K562 (cell line): ENCODE measurements around the gene PCDH9. TPM values are rescaled to one million over a fixed set of nuclear protein-coding genes. Genes with fewer than 3 reads are reported as not detected.

Experiments
- ATAC-seq: fragments of 200-7000 bp; cut with Tn5 transposase; 3 replicates; pipeline ENCODE4 v1.9.1; 2020; ENCODE audit warnings: moderate library complexity
- BruUV-seq: library from RNA; stranded (reverse); fragments of 400-500 nt; replicated peaks from 2 replicates; lab custom pipeline; 2021; lab: Mats Ljungman, UMichigan
- CTCF ChIA-PET: fragments of 300-600 bp; formaldehyde crosslinking; extraction: SDS; loops from one replicate; lab custom pipeline; 2021; ENCODE audit warnings: low intra/inter-chr PET ratio; lab: Yijun Ruan, JAX
- POLR2A ChIA-PET: fragments of 300-600, 350-650 bp; sonication (Branson Sonifier 250); formaldehyde crosslinking; extraction: SDS; loops from one replicate; lab custom pipeline; 2021; ENCODE audit warnings: antibody characterized with exemption, inconsistent platforms; lab: Yijun Ruan, JAX
- DNase-seq, 4 experiments: peaks; one replicate each; pipeline versions ENCODE4 v3.0.0 to v3.0.0-alpha.2; 2011 to 2018; ENCODE audit warnings: low spot score in 3 of 4, mixed read lengths in 3 of 4; ENCODE audit errors: extremely low read depth in 1 of 4
- FAIRE-seq: peaks from 2 replicates; lab custom pipeline; 2011; peaks lifted over from hg19 to GRCh38; lab: Jason Lieb, UNC
- H2AFZ ChIP-seq: 2 replicates; pipeline ENCODE4 v1.6.0; 2011; ENCODE audit warnings: low read depth, low read length, control low read depth, inconsistent platforms
- H3K27ac ChIP-seq: fragments of 200-600 bp; 3 replicates; pipeline ENCODE4 v1.8.0; 2011; ENCODE audit warnings: low read depth, mild to moderate bottlenecking, control low read depth, inconsistent platforms, low read length, moderate library complexity, mixed read lengths; ENCODE audit errors: extremely low read depth
- H3K27me3 ChIP-seq, 2 experiments: fragments of 300-600 bp in 1 of 2; 2 replicates in 1 of 2; 3 replicates in 1 of 2; pipeline versions ENCODE4 v1.6.0 to v1.8.0; 2011; ENCODE audit warnings: inconsistent platforms in 2 of 2, low read length in 2 of 2, mild to moderate bottlenecking in 1 of 2, mixed read lengths in 1 of 2, moderate library complexity in 1 of 2; ENCODE audit not compliant: control insufficient read depth in 2 of 2, insufficient read depth in 2 of 2
- H3K36me3 ChIP-seq: fragments of 300-600 bp; 3 replicates; pipeline ENCODE4 v1.8.0; 2011; ENCODE audit warnings: mild to moderate bottlenecking, low read length, inconsistent platforms; ENCODE audit not compliant: control insufficient read depth, insufficient read depth
- H3K4me1 ChIP-seq, 2 experiments: fragments of 200-600 bp in 1 of 2; replicated peaks in 1 of 2; 2 replicates in 1 of 2; 3 replicates in 1 of 2; pipeline versions ENCODE4 v1.5.1 to v1.8.0; 2011; ENCODE audit warnings: inconsistent platforms in 2 of 2, low read length in 2 of 2, mild to moderate bottlenecking in 1 of 2, mixed read lengths in 1 of 2, moderate library complexity in 1 of 2; ENCODE audit not compliant: control insufficient read depth in 2 of 2, insufficient read depth in 2 of 2
- H3K4me2 ChIP-seq: 2 replicates; pipeline ENCODE4 v1.6.1; 2011; ENCODE audit warnings: low read length, control low read depth, inconsistent platforms, mixed read lengths; ENCODE audit not compliant: insufficient read depth
- H3K4me3 ChIP-seq: fragments of 200-600 bp; sonication (generic), shearing (Covaris generic); 2 replicates; pipeline ENCODE4 v1.5.1; 2016; ENCODE audit warnings: control low read depth, inconsistent platforms
- H3K79me2 ChIP-seq: fragments of 200-600 bp; 3 replicates; pipeline ENCODE4 v1.8.0; 2011; ENCODE audit warnings: low read length, inconsistent platforms; ENCODE audit not compliant: control insufficient read depth, insufficient read depth
- H3K9ac ChIP-seq, 2 experiments: 2 replicates each; pipeline versions ENCODE4 v1.6.0 to v1.6.1; 2011; ENCODE audit warnings: low read depth in 2 of 2, low read length in 2 of 2, control low read depth in 1 of 2, inconsistent platforms in 1 of 2, mild to moderate bottlenecking in 1 of 2, mixed read lengths in 1 of 2; ENCODE audit not compliant: insufficient read depth in 1 of 2
- H3K9me1 ChIP-seq: one replicate; pipeline ENCODE4 v1.6.0; 2011; ENCODE audit warnings: inconsistent platforms, mild to moderate bottlenecking, low read length, moderate library complexity; ENCODE audit not compliant: control insufficient read depth, insufficient read depth
- H3K9me3 ChIP-seq: replicated peaks from 2 replicates; pipeline ENCODE4 v1.5.1; 2011; ENCODE audit warnings: low read depth, low read length, inconsistent platforms; ENCODE audit not compliant: control insufficient read depth, insufficient read depth
- H4K20me1 ChIP-seq: replicated peaks from 2 replicates; pipeline ENCODE4 v1.6.1; 2011; ENCODE audit warnings: low read length, inconsistent platforms, mixed read lengths; ENCODE audit not compliant: control insufficient read depth, insufficient read depth
- BCLAF1 ChIP-seq, 2 experiments: fragments of 450-650 bp in 1 of 2; IDR thresholded peaks; 2 replicates each; pipeline ENCODE4 v1.6.1; 2011 to 2017; ENCODE audit warnings: low read depth in 2 of 2, antibody characterized with exemption in 1 of 2, borderline replicate concordance in 1 of 2, low read length in 1 of 2, mild to moderate bottlenecking in 1 of 2, mixed read lengths in 1 of 2; ENCODE audit not compliant: control insufficient read depth in 1 of 2
- CBFA2T2 ChIP-seq: fragments of 450-650 bp; conservative IDR thresholded peaks from 2 replicates; pipeline ENCODE4 v1.6.1; 2017; ENCODE audit warnings: mild to moderate bottlenecking
- EP400 ChIP-seq: fragments of 450-650 bp; IDR thresholded peaks from 2 replicates; pipeline ENCODE4 v1.6.1; 2017; ENCODE audit warnings: antibody characterized with exemption, mild to moderate bottlenecking, moderate library complexity
- ESRRB ChIP-seq: fragments of 250-450 bp; sonication (Bioruptor Pico); IDR thresholded peaks from 2 replicates; pipeline ENCODE4 v1.5.0; 2020; ENCODE audit warnings: mild to moderate bottlenecking, moderate library complexity, borderline replicate concordance
- HDAC6 ChIP-seq: IDR thresholded peaks from 2 replicates; pipeline ENCODE4 v1.6.1; 2012; ENCODE audit warnings: low read depth, mild to moderate bottlenecking, control low read depth, inconsistent platforms, low read length, moderate library complexity
- HNRNPLL ChIP-seq: fragments of 200-400 bp; formaldehyde crosslinking; IDR thresholded peaks from 2 replicates; pipeline ENCODE4 v1.6.1; 2017; ENCODE audit warnings: low read length, low read depth, mild to moderate bottlenecking; ENCODE audit not compliant: poor library complexity, severe bottlenecking
- POLR2B ChIP-seq: fragments of 450-650 bp; IDR thresholded peaks from 2 replicates; pipeline ENCODE4 v1.6.1; 2018; ENCODE audit warnings: low read depth; ENCODE audit not compliant: partially characterized antibody
- RUNX1 ChIP-seq: sonication (generic); IDR thresholded peaks from 2 replicates; pipeline ENCODE4 v1.6.1; 2016; ENCODE audit warnings: antibody characterized with exemption, low read depth
- TEAD1 ChIP-seq, 2 experiments: fragments of 450-650 bp in 1 of 2; sonication (generic) in 1 of 2; formaldehyde crosslinking; IDR thresholded peaks; 2 replicates each; pipeline versions ENCODE4 v1.4.0 to v1.8.0; 2020 to 2022; ENCODE audit warnings: mild to moderate bottlenecking in 2 of 2, missing genetic modification reagents in 1 of 2
- ZBTB1 ChIP-seq: sonication (generic); formaldehyde crosslinking; IDR thresholded peaks from 2 replicates; pipeline ENCODE4 v1.8.1; 2023; ENCODE audit warnings: missing genetic modification reagents, low read depth, mild to moderate bottlenecking, borderline replicate concordance
- ZNF12 ChIP-seq: sonication (generic); formaldehyde crosslinking; IDR thresholded peaks from 2 replicates; pipeline ENCODE4 v1.4.0; 2020; ENCODE audit warnings: mild to moderate bottlenecking, missing genetic modification reagents
- ZNF282 ChIP-seq: sonication (generic); formaldehyde crosslinking; IDR thresholded peaks from 2 replicates; pipeline ENCODE4 v1.8.1; 2023; ENCODE audit warnings: missing genetic modification reagents
- ZNF668 ChIP-seq: fragments of 250-450 bp; sonication (Bioruptor Pico); IDR thresholded peaks from 2 replicates; pipeline ENCODE4 v1.8.0; 2022; ENCODE audit warnings: mild to moderate bottlenecking, inconsistent platforms
- WGBS: fragments of 100-300 bp; shearing (Covaris generic); methylation state at CpG from one replicate; pipeline ENCODE4 v1.1.6; 2016; ENCODE audit warnings: low coverage, mixed read lengths; ENCODE audit not compliant: insufficient coverage; ENCODE audit errors: missing lambda C conversion rate; 5-methylcytosine and 5-hydroxymethylcytosine counted together
- in situ Hi-C: fragments of 300-500 bp; cut with MboI; formaldehyde crosslinking; loops from 4 replicates; pipeline ENCODE4 v1.15.0; 2018; ENCODE audit warnings: inconsistent platforms, mixed read lengths
- intact Hi-C: fragments of 100-400 bp; cut with micrococcal nuclease; formaldehyde crosslinking; loops from 2 replicates; pipeline ENCODE4 v1.14.2; 2022
- polyA plus RNA-seq, 8 experiments: library from polyadenylated mRNA; depleted of rRNA in 4 of 8; stranded (reverse) in 5 of 8; unstranded in 3 of 8; fragments of >200 nt; fragmentation: Nextera tagmentation in 2 of 8; fragmentation: Illumina TruSeq in 1 of 8; extraction: Ambion mirVana in 2 of 8; extraction: Trizol in 1 of 8; gene quantifications; 2 replicates each; pipeline versions ENCODE4 v1.2.1 to v1.2.3, GENCODE V29; 2011 to 2014; ENCODE audit warnings: inconsistent platforms in 1 of 8, missing spikeins in 1 of 8
- total RNA-seq, 7 experiments: library from RNA; depleted of rRNA in 6 of 7; stranded (reverse); fragments of >200 nt in 6 of 7; fragmentation: Illumina TruSeq in 2 of 7; extraction: Trizol in 2 of 7; gene quantifications; 2 replicates each; pipeline versions ENCODE4 v1.2.1 to v1.2.3, GENCODE V29; 2011 to 2021; ENCODE audit warnings: low replicate concordance in 1 of 7

Gene PCDH9
- total and polyA plus RNA-seq, 9 of the 15 experiments (the other 6 are each of a cell fraction or from before 2014, with no cell fraction given): 1.1 to 6.7 (median 4.9) TPM

GRCh38 chr13:66809485-66809884 is 420.7 kb downstream of the PCDH9 start:
- CTCF ChIA-PET: no interaction called here
- in situ Hi-C loops: no loop called here
- H3K79me2 ChIP-seq: no peaks in the 10 kb centered on the region
- no peak for DNase-seq
- no peak overlapping the region for H3K9ac ChIP-seq
- H3K9me3 ChIP-seq: no peaks in the 10 kb centered on the region
- no peak overlapping the region for H2AFZ ChIP-seq
- no peak overlapping the region for H3K4me2 ChIP-seq
- TF ChIP-seq ZNF668 (CRISPR knock-in tag) (no peak), RUNX1 (no peak), BCLAF1 (IDR thresholded peaks at IDR 0.05; ENCODE audit: borderline replicate concordance in 1 of 2, control insufficient read depth in 1 of 2, low read depth in 2 of 2, low read length in 1 of 2) (no peak), ZBTB1 (CRISPR knock-in tag) (no peak), EP400 (no peak), POLR2B (no peak), ESRRB (CRISPR knock-in tag) (no peak), CBFA2T2 (no peak), TEAD1 (CRISPR knock-in tag; IDR thresholded peaks at IDR 0.05) (no peak), ZNF12 (CRISPR knock-in tag) (no peak), HNRNPLL (no peak), ZNF282 (CRISPR knock-in tag) (no peak), HDAC6 (no peak)
- TF ChIP-seq, all 486 proteins: peak for 0
- POLR2A ChIA-PET: no interaction called here
- Histone ChIP-seq H3K4me1 (no peaks in the 10 kb centered on the region), H3K4me3 (no peak overlapping the region), H3K27ac (no peak overlapping the region), H3K27me3 (no peaks in the 10 kb centered on the region), H4K20me1 (no peaks in the 10 kb centered on the region), H3K9me1 (no peaks in the 10 kb centered on the region), H3K36me3 (no peaks in the 10 kb centered on the region)
- intact Hi-C loops: no loop called here
- 44% methylated on average over 1 of the region's 1 CpG for WGBS
- no peak for ATAC-seq
- no TSS peak for BruUV-seq
- no peak for FAIRE-seq
